ENCODE measurements around the gene PDZD2. TPM values are rescaled to one million over a fixed set of nuclear protein-coding genes. Genes with fewer than 3 reads are reported as not detected.
"Not testable (repeated sequence)": the region's sequence is repeated elsewhere in the genome, so short reads cannot be mapped to it uniquely, and the experiment has no call there.

PDZD2 gene
- total and polyA plus RNA-seq, 8 donors, result under 0.01 to 61.3 (median 5.8) TPM

- WGBS, 5 donors, result 87 to 94% (median 88%) methylated on average over 10 of the region's 10 CpGs
- TF ChIP-seq POLR2AphosphoS5 (IDR thresholded peaks at IDR 0.05), result no peak
- no peak for TF ChIP-seq EP300 (IDR thresholded peaks at IDR 0.05)
- Histone ChIP-seq H3K9me3 (no peaks in the 10 kb centered on the region), H3K27me3 (peaks cover 0 to 5% (median 0%) of the 10 kb centered on the region in 3 donors), H3K27ac (no peak overlapping the region), H3K4me3 (no peak overlapping the region), H3K4me1 (no peaks in the 10 kb centered on the region), H3K36me3 (no peaks in the 10 kb centered on the region)
- intact Hi-C loops (cut with DNase I; ENCODE audit: low total_unique reads), result no loop called here
- no peak for DNase-seq
Observed at GRCh38 chr5:31725996-31726395, 87.1 kb downstream of the PDZD2 start.

GRCh38 chr5:31726952-31727351, 88.0 kb downstream of the PDZD2 start:
- no peak overlapping the region for H3K4me3 ChIP-seq
- H3K9me3 ChIP-seq, result no peaks in the 10 kb centered on the region
- H3K36me3 ChIP-seq, result no peaks in the 10 kb centered on the region
- intact Hi-C loops (cut with DNase I; ENCODE audit: low total_unique reads), result no loop called here
- no peak for DNase-seq
- no peak for TF ChIP-seq POLR2A (IDR thresholded peaks at IDR 0.05)
- no peak for TF ChIP-seq EP300 (IDR thresholded peaks at IDR 0.05)
- TF ChIP-seq CTCF (IDR thresholded peaks at IDR 0.05), result no peak
- no peak for TF ChIP-seq POLR2AphosphoS5 (IDR thresholded peaks at IDR 0.05)
- H3K27me3 ChIP-seq, result peaks cover 0 to 4% (median 0%) of the 10 kb centered on the region in 3 donors
- no peaks in the 10 kb centered on the region for H3K4me1 ChIP-seq
- WGBS, 5 donors, result 84 to 93% (median 88%) methylated on average over 7 of the region's 7 CpGs
- no peak overlapping the region for H3K27ac ChIP-seq

DNA sequence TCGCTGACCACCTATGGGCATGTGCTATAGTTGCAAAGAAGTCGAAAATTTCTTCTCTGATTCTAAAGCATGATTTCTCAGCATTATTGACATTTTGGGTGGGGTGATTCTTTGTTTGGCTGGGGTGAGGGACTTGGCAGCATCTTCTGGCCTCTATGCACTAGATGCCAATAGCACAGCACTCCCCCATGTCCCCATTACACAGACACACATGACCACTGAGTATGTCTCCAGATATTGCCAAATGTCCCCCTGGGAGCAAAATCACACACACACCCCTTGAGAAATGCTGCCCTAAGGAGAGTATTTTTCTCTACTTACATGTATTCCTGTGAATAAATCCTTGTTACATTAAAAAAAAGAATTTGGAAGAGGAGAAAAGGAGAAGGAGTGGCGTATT, 89.1 kb downstream of the PDZD2 start:
- no peak for DNase-seq
- intact Hi-C loops (cut with DNase I; ENCODE audit: low total_unique reads), result no loop called here
- TF ChIP-seq CTCF (IDR thresholded peaks at IDR 0.05), result no peak
- TF ChIP-seq POLR2A (IDR thresholded peaks at IDR 0.05), result no peak
- TF ChIP-seq EP300 (IDR thresholded peaks at IDR 0.05), result no peak
- no peak for TF ChIP-seq POLR2AphosphoS5 (IDR thresholded peaks at IDR 0.05)
- H3K27me3 ChIP-seq, result no peaks in the 10 kb centered on the region
- H3K27ac ChIP-seq, result no peak overlapping the region
- H3K9me3 ChIP-seq, result no peaks in the 10 kb centered on the region
- WGBS, 5 donors, result 64 to 81% (median 75%) methylated on average over 3 of the region's 3 CpGs
- H3K4me1 ChIP-seq, result no peaks in the 10 kb centered on the region
- no peak overlapping the region for H3K4me3 ChIP-seq
- H3K36me3 ChIP-seq, result no peaks in the 10 kb centered on the region

DNA sequence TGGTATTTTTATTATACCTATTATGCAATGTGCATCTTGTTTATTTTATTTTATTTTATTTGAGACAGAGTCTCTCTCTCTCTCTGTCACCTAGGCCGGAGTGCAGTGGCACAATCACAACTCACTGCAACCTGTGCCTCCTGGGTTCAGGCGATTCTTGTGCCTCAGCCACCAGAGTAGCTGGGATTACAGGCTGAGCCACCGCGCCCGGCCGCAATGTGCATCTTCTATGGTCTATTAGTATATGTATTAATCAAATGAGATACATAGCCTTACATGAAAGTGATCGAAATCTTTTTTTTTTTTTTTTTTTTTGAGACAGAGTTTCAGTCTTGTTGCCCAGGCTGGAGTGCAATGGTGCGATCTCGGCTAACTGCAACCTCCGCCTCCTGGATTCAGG, 89.9 kb downstream of the PDZD2 start:
- intact Hi-C loops (cut with DNase I; ENCODE audit: low total_unique reads); H3K27ac ChIP-seq; H3K4me1 ChIP-seq; DNase-seq; H3K36me3 ChIP-seq; H3K27me3 ChIP-seq; H3K9me3 ChIP-seq; H3K4me3 ChIP-seq: not testable (repeated sequence)
- WGBS, 5 donors, result 91 to 97% (median 96%) methylated on average over 10 of the region's 10 CpGs

DNA sequence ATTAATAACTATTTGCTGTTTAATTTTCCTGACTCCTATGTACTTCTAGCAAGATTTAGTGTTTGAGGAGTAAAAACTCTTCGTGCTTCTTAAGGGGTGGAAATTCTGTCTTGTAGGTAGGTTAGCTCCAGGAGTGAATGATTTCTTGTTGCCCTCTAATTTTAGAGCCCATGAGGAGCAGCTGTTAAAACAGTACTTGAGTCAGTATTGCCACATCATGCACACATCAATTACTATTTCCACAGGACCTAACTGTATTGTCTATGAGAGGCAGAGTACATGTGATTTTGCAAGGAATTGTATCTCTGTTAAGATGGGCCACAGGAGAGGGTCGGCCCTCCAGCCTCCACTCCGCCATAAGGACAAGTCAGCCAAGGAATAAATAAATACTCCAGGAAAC, 91.2 kb downstream of the PDZD2 start:
- 79 to 86% (median 81%) methylated on average over 3 of the region's 3 CpGs for WGBS, 5 donors
- Histone ChIP-seq H3K36me3 (no peaks in the 10 kb centered on the region), H3K4me1 (no peaks in the 10 kb centered on the region), H3K4me3 (no peak overlapping the region), H3K9me3 (no peaks in the 10 kb centered on the region), H3K27me3 (no peaks in the 10 kb centered on the region), H3K27ac (no peak overlapping the region)
- intact Hi-C loops (cut with DNase I; ENCODE audit: low total_unique reads), result no loop called here
- TF ChIP-seq POLR2A (IDR thresholded peaks at IDR 0.05), result no peak
- no peak for TF ChIP-seq CTCF (IDR thresholded peaks at IDR 0.05)
- TF ChIP-seq POLR2AphosphoS5 (IDR thresholded peaks at IDR 0.05), result no peak
- TF ChIP-seq EP300 (IDR thresholded peaks at IDR 0.05), result no peak
- DNase-seq, result no peak

Measured in stomach (tissue), 9 donors.